HG03571 (cell line): ENCODE measurements around the gene GATA5.

Experiments used
- ATAC-seq: cut with Tn5 transposase; IDR thresholded peaks from one replicate; pipeline ENCODE4 v1.9.1; 2021; ENCODE audit not compliant: unreplicated experiment

The GATA5 gene

GRCh38 chr20:62473717-62474603, 1.8 kb downstream of the GATA5 start:
- ATAC-seq = no peak

GRCh38 chr20:62472941-62473585, 2.7 kb downstream of the GATA5 start:
- no peak for ATAC-seq

- no peak for ATAC-seq
These were observed 3.5 kb downstream of the GATA5 start for GRCh38 chr20:62472138-62472940.

GRCh38 chr20:62470459-62470858, 5.3 kb downstream of the GATA5 start:
- ATAC-seq = no peak

GRCh38 chr20:62470001-62470400, 5.8 kb downstream of the GATA5 start:
- ATAC-seq = no peak

- no peak for ATAC-seq
These were observed 6.4 kb downstream of the GATA5 start for GRCh38 chr20:62469352-62469751.

- ATAC-seq = no peak
These were observed 8.8 kb downstream of the GATA5 start for GRCh38 chr20:62466806-62467537.

- no peak for ATAC-seq
These were observed 9.6 kb downstream of the GATA5 start for GRCh38 chr20:62466072-62466760.

GRCh38 chr20:62464990-62465389, 10.8 kb downstream of the GATA5 start:
- ATAC-seq = no peak

GRCh38 chr20:62464425-62464770, 11.4 kb downstream of the GATA5 start:
- ATAC-seq = no peak

- ATAC-seq = no peak
These were observed 12.0 kb downstream of the GATA5 start for GRCh38 chr20:62463651-62464424.

GRCh38 chr20:62462976-62463592, 12.7 kb downstream of the GATA5 start:
- ATAC-seq = no peak

- no peak for ATAC-seq
These were observed 14.0 kb downstream of the GATA5 start for GRCh38 chr20:62461834-62462233.

GRCh38 chr20:62461157-62461556, 14.6 kb downstream of the GATA5 start:
- ATAC-seq = no peak

- no peak for ATAC-seq
These were observed 15.1 kb downstream of the GATA5 start for GRCh38 chr20:62460678-62461077.

- no peak for ATAC-seq
These were observed 16.3 kb downstream of the GATA5 start for GRCh38 chr20:62459488-62459887.

GRCh38 chr20:62458275-62459251, 17.2 kb downstream of the GATA5 start:
- no peak for ATAC-seq

- no peak for ATAC-seq
These were observed 18.0 kb downstream of the GATA5 start for GRCh38 chr20:62457831-62458230.
